Natural killer cell treated with Interleukin-12 subunit alpha and Interleukin-12 subunit beta and Interleukin-15 and Interleukin-18, amount 100 ng/mL, for 72 hours (primary cell): ENCODE results near the gene RPP21. TPM values are rescaled to one million over a fixed set of nuclear protein-coding genes. Genes with fewer than 3 reads are reported as not detected.
A peak's percentile ranks its signal among the peaks of the same experiment; 100 is the strongest.

ENCODE experiments used
- ATAC-seq, 2 donors: fragments of 150-1000 bp; cut with Tn5 transposase in 1 of 2; sonication (Bioruptor Pico), chemical (Tn5 transposase) in 1 of 2; 2 replicates each; pipeline ENCODE4 v1.10.0; 2021
- DNase-seq: peaks from one replicate; pipeline ENCODE4 v3.0.0; 2022; ENCODE audit warnings: low spot score
- H3K27ac Mint-ChIP-seq, 2 donors: 1 replicate in 1 of 2; 2 replicates in 1 of 2; pipeline ENCODE4 v1.8.0; 2022; ENCODE audit warnings: mixed read lengths in 2 of 2, mild to moderate bottlenecking in 1 of 2, moderate library complexity in 1 of 2
- H3K27me3 Mint-ChIP-seq, 2 donors: 1 replicate in 1 of 2; 2 replicates in 1 of 2; pipeline ENCODE4 v1.8.0; 2022; ENCODE audit warnings: mixed read lengths in 2 of 2
- H3K36me3 Mint-ChIP-seq: one replicate; pipeline ENCODE4 v1.8.0; 2022; ENCODE audit warnings: mixed read lengths
- H3K4me1 Mint-ChIP-seq, 2 donors: 1 replicate in 1 of 2; 2 replicates in 1 of 2; pipeline ENCODE4 v1.8.0; 2022; ENCODE audit warnings: low read depth in 2 of 2, mixed read lengths in 2 of 2, mild to moderate bottlenecking in 1 of 2
- H3K4me3 Mint-ChIP-seq: one replicate; pipeline ENCODE4 v1.8.0; 2022; ENCODE audit warnings: mixed read lengths
- H3K9me3 Mint-ChIP-seq: 2 replicates; pipeline ENCODE4 v1.8.0; 2022; ENCODE audit warnings: mixed read lengths
- total RNA-seq, 2 donors: library from RNA; stranded (reverse); gene quantifications; one replicate each; pipeline ENCODE4 v1.2.3, GENCODE V29; 2022

Gene RPP21
- 10 to 100 TPM; 23.2 to 37.8 TPM for total RNA-seq

DNA sequence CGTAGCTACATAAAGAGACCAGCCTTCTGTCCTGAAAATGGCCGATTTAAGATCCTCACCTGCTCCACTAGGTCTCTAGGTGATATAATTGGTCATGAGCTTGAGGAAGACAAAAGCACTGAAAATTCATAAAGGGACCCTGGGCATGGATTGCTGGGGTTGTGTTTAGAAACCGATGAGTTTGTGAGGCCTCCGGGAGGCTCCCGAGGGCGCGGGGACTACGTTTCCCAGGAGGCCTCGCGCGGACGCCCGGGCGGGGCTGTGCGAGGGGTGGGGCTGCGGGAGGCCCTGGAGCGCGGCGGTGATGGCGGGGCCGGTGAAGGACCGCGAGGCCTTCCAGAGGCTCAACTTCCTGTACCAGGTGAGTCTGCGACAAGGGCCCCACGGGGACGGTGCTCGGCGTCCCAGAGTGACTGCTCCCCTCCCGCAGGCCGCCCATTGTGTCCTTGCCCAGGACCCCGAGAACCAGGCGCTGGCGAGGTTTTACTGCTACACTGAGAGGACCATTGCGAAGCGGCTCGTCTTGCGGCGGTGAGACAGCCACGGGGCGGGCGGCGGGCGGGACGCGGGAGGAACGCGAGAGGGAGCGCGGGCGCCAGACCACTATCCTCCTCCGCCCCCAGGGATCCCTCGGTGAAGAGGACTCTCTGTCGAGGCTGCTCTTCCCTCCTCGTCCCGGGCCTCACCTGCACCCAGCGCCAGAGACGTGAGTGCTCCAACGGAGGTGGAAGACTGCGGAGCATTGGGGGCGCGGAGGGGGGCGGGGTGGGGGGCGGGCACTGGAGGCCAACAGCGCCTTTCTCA, at the start of gene RPP21:
TSS of gene RPP21 (plus strand) at position 289 of the 804 bp plus-strand sequence. CDS start at position 305, 16 bp downstream.
- Mint-ChIP-seq H3K27me3 (peaks cover 0 to 5% of the 10 kb centered on the region in 2 donors), H3K36me3 (peaks cover 4% of the 10 kb centered on the region), H3K4me1 (peaks cover 16 to 26% of the 10 kb centered on the region in 2 donors), H3K9me3 (no peaks in the 10 kb centered on the region), H3K27ac (peak within 1 kb of the TSS; percentile 10 to 37), H3K4me3 (peak within 1 kb of the TSS; percentile 82)
- peak; percentile 91 for DNase-seq
- peak; percentile 99 for ATAC-seq

DNA sequence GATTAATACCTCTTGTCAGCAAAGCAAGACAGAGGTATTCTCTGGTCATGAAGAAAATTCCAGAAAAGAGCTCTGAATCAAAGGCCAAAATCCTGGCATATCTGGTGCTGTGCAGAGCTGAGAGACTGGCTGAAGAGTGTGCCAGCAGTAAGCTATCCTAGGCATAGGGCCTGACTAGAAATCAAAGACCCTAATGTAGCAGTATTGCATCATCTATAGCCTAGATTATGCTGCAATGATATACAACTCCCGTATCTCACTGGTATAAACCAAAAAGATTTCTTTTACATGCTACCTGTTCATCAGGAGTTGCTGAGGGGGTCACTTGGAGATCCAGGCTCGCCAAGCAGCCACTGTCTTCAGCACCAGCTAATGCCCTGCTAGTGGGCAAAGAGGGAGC, 49.1 kb upstream of the RPP21 start:
- H3K4me1 Mint-ChIP-seq = peaks cover 7 to 9% of the 10 kb centered on the region in 2 donors
- no peak for DNase-seq
- peaks cover 15% of the 10 kb centered on the region for H3K36me3 Mint-ChIP-seq
- no peaks in the 10 kb centered on the region for H3K27me3 Mint-ChIP-seq
- H3K27ac Mint-ChIP-seq = no peak overlapping the region
- no peaks in the 10 kb centered on the region for H3K9me3 Mint-ChIP-seq
- no peak for ATAC-seq
- no peak overlapping the region for H3K4me3 Mint-ChIP-seq

DNA sequence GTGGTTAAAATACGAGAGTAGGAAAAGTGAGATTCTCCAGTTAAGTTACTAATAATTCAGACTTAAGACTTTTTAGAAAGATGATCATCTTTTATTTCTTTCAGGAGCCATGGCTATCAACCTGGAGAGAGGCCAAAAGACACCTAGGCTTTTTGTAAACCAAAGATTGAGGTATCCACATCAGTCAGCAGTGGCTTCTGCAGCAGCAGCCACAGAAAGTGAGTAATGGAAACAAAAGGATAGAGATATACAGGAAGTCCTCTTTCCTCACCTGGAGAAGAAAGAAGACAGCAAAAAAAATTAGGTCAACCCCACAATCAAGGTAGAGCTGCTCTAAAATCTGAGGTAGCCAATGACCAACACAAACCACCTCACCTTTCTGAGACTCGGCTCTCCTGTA, 41.0 kb upstream of the RPP21 start:
- DNase-seq = no peak
- Mint-ChIP-seq H3K36me3 (peaks cover 28% of the 10 kb centered on the region), H3K4me1 (peaks cover 47 to 56% of the 10 kb centered on the region in 2 donors), H3K27me3 (no peaks in the 10 kb centered on the region), H3K4me3 (no peak overlapping the region), H3K9me3 (no peaks in the 10 kb centered on the region), H3K27ac (no peak overlapping the region)
- no peak for ATAC-seq

DNA sequence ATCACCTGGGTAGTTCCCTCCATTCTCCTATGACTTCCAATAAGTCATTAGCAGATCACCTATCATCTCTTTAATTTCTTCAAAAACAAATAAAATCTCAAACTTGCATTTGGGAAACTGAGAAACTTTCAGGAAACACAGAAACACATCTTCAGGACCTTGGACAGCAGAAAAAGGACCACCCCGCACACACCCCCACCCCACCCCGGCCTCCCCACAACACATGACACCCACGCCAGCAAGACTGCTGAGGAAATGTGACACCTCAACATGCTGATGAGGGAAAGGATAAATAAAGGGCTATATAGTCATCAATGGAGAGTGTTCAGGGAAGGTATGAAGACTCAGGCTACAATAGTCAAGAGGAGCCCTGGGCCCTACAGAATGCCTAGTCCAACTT, 33.9 kb upstream of the RPP21 start:
- peaks cover 24% of the 10 kb centered on the region for H3K36me3 Mint-ChIP-seq
- H3K4me1 Mint-ChIP-seq = peaks cover 36 to 47% of the 10 kb centered on the region in 2 donors
- H3K27ac Mint-ChIP-seq = no peak overlapping the region
- DNase-seq (no peak), ATAC-seq (no peak)
- no peak overlapping the region for H3K4me3 Mint-ChIP-seq
- no peaks in the 10 kb centered on the region for H3K27me3 Mint-ChIP-seq
- no peaks in the 10 kb centered on the region for H3K9me3 Mint-ChIP-seq

DNA sequence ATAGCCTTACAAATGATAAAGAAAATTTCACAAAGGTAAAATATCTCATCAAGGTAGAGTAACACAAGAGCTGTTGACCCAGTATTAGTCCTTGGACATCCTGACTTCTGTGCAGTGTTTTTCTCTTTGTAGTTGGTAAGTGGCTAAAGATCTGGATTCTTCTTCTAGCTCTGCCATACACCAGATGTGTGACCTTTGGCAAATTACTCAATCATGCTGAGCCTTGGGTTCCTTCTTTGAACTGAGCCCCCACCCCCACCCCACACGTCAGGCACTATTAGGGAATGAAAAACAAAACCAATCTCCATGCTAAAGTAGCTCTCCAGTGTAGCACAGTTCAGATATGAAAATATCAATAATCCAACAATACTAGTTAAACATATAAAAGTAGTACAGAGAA, 33.3 kb upstream of the RPP21 start:
- H3K4me1 Mint-ChIP-seq = peaks cover 33 to 44% of the 10 kb centered on the region in 2 donors
- no peak overlapping the region for H3K27ac Mint-ChIP-seq

DNA sequence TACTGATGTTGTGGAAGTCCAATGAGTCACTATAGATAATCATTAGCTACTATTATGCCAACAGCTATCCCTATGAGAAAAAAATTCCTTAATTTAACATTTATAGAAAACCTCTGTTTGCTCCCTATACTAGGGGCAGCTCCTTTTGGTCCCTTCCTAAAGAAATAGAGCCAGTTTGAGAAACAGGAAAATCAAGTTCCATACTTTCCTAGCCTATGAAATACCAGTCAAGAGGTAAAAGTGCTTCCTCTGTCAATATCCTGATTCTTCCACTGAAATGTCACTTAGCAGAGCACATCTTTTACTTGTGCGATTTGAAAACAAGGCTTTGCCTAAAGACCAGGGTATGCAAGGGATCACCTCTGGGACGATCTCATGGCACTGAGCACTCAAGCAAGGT, 32.7 kb upstream of the RPP21 start:
- H3K4me3 Mint-ChIP-seq = no peak overlapping the region
- peaks cover 28 to 39% of the 10 kb centered on the region in 2 donors for H3K4me1 Mint-ChIP-seq
- ATAC-seq = no peak
- H3K36me3 Mint-ChIP-seq = peaks cover 19% of the 10 kb centered on the region
- H3K9me3 Mint-ChIP-seq = no peaks in the 10 kb centered on the region
- DNase-seq = no peak
- H3K27ac Mint-ChIP-seq = no peak overlapping the region
- H3K27me3 Mint-ChIP-seq = no peaks in the 10 kb centered on the region

More for the DNA sequence above, 33.3 kb upstream of the RPP21 start:
- no peak for ATAC-seq
- Mint-ChIP-seq H3K9me3 (no peaks in the 10 kb centered on the region), H3K36me3 (peaks cover 24% of the 10 kb centered on the region), H3K27me3 (no peaks in the 10 kb centered on the region), H3K4me3 (no peak overlapping the region)
- DNase-seq = no peak

DNA sequence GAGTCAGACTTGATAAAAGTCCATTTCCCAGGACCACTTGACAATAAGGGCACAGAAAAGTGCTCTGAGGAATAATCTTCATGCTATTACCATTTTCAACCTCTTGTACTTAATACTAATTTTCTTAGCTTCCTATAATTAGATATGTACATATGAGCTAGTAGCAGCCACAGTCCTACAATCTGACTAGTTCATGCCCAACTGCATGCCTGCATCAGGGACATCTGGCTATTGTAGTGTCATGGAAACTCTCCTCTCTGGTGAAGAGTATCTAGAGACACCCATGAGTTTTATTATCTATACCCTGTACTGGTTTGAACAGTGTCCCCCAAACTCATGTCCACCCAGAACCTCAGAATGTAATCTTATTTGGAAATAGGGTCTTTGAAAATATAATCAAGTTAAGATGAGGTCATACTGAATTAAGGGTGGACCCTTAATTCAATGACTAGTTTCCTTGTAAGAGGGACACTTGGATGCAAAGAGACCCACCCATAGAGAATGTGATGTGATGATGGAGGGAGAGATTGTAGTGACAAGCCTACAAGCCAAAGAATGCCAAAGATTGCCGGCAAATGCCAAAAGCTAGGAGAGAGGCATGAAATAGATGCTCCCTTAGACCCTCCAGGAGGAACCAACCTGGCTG, 32.2 kb upstream of the RPP21 start:
- H3K4me3 Mint-ChIP-seq = no peak overlapping the region
- H3K27ac Mint-ChIP-seq = no peak overlapping the region
- DNase-seq = no peak
- H3K9me3 Mint-ChIP-seq = no peaks in the 10 kb centered on the region
- H3K4me1 Mint-ChIP-seq = peaks cover 31 to 42% of the 10 kb centered on the region in 2 donors
- H3K36me3 Mint-ChIP-seq = peaks cover 18% of the 10 kb centered on the region
- no peak for ATAC-seq
- no peaks in the 10 kb centered on the region for H3K27me3 Mint-ChIP-seq

DNA sequence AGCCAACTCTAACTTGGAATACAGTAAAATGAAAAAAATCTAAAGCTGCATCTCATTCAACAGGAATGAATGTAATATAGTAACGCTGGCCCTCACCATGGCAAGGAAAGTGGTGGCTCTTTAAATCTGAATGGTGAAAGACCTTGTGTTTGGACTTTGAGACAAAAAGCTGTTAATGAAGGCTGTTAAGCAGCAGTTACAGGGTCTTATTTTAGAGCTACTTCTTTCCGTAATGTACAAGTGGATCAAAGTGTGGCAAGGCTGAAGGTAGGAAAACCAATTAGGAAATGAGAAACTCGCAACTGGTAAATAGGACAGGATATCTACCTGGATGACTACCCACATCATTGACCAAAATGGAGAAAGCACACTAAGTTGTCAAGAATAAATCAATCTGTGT, 29.8 kb upstream of the RPP21 start:
- DNase-seq (no peak), ATAC-seq (no peak)
- H3K9me3 Mint-ChIP-seq = no peaks in the 10 kb centered on the region
- no peak overlapping the region for H3K27ac Mint-ChIP-seq
- H3K36me3 Mint-ChIP-seq = peaks cover 13% of the 10 kb centered on the region
- no peaks in the 10 kb centered on the region for H3K27me3 Mint-ChIP-seq
- no peak overlapping the region for H3K4me3 Mint-ChIP-seq
- peaks cover 38 to 43% of the 10 kb centered on the region in 2 donors for H3K4me1 Mint-ChIP-seq

DNA sequence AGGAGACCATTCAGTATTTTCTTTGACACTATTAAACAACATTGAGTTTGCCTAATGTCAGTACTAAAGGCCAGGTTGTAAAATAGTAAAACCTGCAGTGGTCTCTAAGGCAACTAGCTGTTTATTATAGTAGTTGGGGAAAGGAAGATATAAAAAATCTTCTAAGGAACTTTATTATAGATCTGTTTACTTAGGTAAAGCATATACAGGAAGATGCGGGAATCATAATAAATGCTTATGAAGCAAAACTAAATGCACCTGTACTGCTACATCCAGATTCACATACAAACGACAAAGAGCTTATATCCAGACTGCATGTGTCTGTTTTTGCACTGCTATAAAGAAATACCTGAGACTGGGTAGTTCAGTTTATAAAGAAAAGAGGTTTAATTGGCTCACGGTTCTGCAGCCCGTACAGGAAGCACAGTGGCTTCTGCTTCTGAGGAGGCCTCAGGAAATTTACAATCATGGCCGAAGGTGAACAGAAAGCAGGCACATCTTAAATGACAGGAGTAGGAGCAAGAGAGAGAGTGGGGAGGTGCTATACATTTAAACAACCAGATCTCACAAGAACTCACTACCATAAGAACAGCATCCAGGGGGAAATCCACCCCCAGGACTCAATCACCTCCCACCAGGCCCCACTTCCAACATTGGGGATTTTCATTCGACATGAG, 26.9 kb upstream of the RPP21 start:
- ATAC-seq = no peak
- no peak for DNase-seq

DNA sequence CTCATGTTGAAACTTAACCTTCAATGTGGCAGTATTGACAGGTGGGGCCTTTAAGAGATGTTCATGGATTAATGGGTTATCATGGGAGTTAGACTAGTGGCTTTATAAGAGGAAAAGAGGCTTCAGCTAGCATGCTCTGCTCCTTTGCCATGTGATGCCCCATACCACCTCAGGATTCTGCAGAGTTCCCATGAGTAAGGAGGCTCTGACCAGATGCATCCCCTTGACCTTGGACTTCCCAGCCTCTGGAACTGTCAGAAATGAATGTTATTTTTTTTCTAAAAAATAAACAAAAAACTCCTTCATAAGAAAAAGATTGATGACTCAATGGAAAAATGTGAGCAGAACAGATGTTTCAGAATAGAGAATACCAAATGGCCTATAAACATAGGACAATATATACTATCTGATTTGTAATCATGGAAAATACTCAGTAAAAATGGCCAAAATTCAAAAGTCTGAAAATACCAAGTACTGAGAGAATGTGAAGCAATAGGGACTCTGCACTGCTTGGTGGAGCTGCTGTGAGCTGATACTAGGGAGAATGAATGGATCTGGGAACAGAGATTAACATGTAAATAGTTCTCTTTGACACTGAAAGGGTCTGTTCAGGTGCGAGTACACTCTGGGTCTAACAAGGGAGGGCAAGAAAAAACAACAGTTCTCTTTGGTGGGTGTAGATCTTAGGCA, 25.7 kb upstream of the RPP21 start:
- peak overlapping the region; percentile 16 for H3K4me3 Mint-ChIP-seq
- peaks cover 45 to 52% of the 10 kb centered on the region in 2 donors for H3K4me1 Mint-ChIP-seq
- peaks cover 5% of the 10 kb centered on the region for H3K36me3 Mint-ChIP-seq

More for the DNA sequence above, 26.9 kb upstream of the RPP21 start:
- H3K4me1 Mint-ChIP-seq = peaks cover 51 to 52% of the 10 kb centered on the region in 2 donors
- peak overlapping the region; percentile 13 for H3K4me3 Mint-ChIP-seq
- no peaks in the 10 kb centered on the region for H3K27me3 Mint-ChIP-seq
- H3K27ac Mint-ChIP-seq = peak overlapping the region in 1 of 2 donors; percentile 24
- no peaks in the 10 kb centered on the region for H3K9me3 Mint-ChIP-seq
- H3K36me3 Mint-ChIP-seq = peaks cover 13% of the 10 kb centered on the region

DNA sequence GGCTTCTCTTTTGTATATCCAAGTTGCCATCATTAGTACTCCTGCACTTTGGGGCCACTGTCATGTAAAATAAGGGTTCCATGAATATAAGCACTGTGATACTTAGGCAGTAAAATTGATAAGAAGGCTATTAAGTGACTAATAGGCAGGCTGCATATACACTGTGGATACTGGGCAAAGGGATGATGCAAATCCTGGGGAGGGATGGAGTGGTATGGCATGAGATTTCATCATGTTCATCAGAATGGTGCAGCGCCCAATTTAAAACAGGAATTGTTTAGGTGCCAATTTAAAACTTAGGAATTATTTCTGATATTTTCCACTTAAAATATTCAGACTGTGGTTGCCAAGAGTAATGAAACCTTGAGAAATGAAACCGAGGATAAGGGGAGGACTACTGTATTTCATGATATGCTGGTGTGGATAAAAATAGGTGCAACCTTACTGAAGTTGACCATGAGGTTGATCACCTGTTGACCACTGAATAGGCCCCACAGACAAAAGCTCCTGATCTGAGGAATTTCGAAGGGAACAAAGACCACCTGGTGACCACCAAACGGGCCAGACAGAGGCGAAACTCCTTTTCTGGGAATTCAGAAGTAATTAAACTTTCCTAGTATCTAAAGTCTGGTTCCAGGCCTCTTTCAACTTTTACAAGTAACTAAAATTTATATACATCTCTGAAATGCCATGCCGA, 23.1 kb upstream of the RPP21 start:
- Mint-ChIP-seq H3K27me3 (no peaks in the 10 kb centered on the region), H3K4me1 (peaks cover 53 to 63% of the 10 kb centered on the region in 2 donors), H3K27ac (peak overlapping the region; percentile 44 to 73), H3K4me3 (peak overlapping the region; percentile 40), H3K36me3 (peaks cover 5% of the 10 kb centered on the region), H3K9me3 (no peaks in the 10 kb centered on the region)
- ATAC-seq (no peak), DNase-seq (no peak)

More for the DNA sequence above, 25.7 kb upstream of the RPP21 start:
- no peaks in the 10 kb centered on the region for H3K27me3 Mint-ChIP-seq
- ATAC-seq = no peak
- no peak for DNase-seq
- peak overlapping the region in 1 of 2 donors; percentile 22 for H3K27ac Mint-ChIP-seq
- H3K9me3 Mint-ChIP-seq = no peaks in the 10 kb centered on the region

DNA sequence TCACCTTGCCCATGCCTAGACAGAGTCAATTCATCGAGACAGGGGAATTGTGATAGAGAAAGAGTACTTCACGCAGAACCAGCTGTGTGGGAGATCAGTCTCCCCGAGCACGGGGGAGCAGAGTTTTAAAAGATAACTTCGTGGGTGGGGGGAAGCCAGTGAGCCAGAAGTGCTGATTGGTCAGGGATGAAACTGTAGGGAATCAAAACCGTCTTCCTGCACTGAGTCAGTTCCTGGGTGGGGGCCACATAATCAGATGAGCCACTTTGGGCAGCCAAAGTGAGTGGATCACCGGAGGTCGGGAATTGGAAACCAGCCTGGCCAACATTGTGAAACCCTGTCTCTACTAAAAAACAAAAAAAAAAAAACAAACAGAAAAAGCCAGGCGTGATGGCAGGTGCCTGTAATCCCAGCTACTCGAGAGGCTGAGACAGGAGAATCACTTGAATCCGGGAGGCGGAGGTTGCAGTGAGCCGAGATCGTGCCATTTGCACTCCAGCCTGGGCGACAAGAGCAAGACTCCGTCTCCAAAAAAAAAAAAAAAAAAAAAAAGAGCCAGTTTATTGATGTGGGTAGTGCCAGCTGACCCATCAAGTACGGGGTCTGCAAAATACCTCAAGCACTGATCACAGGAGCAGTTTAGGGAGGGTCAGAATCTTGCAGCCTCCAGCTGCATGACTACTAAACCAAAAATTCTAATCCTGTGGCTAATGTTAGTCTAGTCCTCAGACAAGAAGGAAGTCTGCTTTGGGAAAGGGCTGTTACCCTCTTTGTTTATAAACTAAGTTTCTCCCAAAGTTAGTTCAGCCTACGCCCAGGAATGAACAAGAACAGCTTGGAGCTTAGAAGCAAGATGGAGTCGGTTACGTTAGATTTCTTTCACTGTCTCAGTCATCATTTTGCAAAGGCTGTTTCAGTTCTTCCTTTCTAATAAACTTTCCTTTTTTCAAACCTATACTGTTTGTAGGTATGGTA, 22.1 kb upstream of the RPP21 start:
- Mint-ChIP-seq H3K27me3 (no peaks in the 10 kb centered on the region), H3K4me1 (peaks cover 55 to 65% of the 10 kb centered on the region in 2 donors), H3K4me3 (peak overlapping the region; percentile 40), H3K27ac (peak overlapping the region; percentile 44 to 73), H3K36me3 (peaks cover 5% of the 10 kb centered on the region), H3K9me3 (no peaks in the 10 kb centered on the region)
- DNase-seq (no peak), ATAC-seq (no peak)
